WERI-Rb-1 (cell line): ENCODE data around the gene KCNJ14.

ENCODE experiments used
- DNase-seq: peaks from one replicate; pipeline ENCODE4 v3.0.0-alpha.2; 2020
- H3K27ac ChIP-seq: fragments of 250-450 bp; sonication (Bioruptor Pico); 2 replicates; pipeline ENCODE4 v1.5.1; 2020; ENCODE audit warnings: mild to moderate bottlenecking, moderate library complexity
- H3K27me3 ChIP-seq: fragments of 250-450 bp; sonication (Bioruptor Pico); 2 replicates; pipeline ENCODE4 v1.5.1; 2021; ENCODE audit warnings: mild to moderate bottlenecking, low read depth, moderate library complexity; ENCODE audit not compliant: insufficient read depth, severe bottlenecking
- H3K36me3 ChIP-seq: fragments of 250-450 bp; sonication (Bioruptor Pico); 2 replicates; pipeline ENCODE4 v1.5.1; 2020; ENCODE audit warnings: mild to moderate bottlenecking, moderate library complexity
- H3K4me3 ChIP-seq: 2 replicates; pipeline ENCODE4 v1.5.1; 2011; ENCODE audit warnings: low read depth, mild to moderate bottlenecking, control low read depth, low read length
- H3K9me3 ChIP-seq: fragments of 250-450 bp; sonication (Bioruptor Pico); 2 replicates; pipeline ENCODE4 v1.5.1; 2021; ENCODE audit warnings: mild to moderate bottlenecking, moderate library complexity; ENCODE audit not compliant: severe bottlenecking
- CTCF ChIP-seq: IDR thresholded peaks from 2 replicates; pipeline ENCODE4 v1.5.1; 2011; ENCODE audit warnings: low read depth, mild to moderate bottlenecking, control low read depth, inconsistent platforms, low read length

The KCNJ14 gene

GRCh38 chr19:48428670-48429069, 26.7 kb upstream of the KCNJ14 start:
- Histone ChIP-seq H3K27ac (no peak overlapping the region), H3K4me3 (no peak overlapping the region), H3K9me3 (no peaks in the 10 kb centered on the region), H3K27me3 (no peaks in the 10 kb centered on the region), H3K36me3 (no peaks in the 10 kb centered on the region; the same call in 1 of the 2 replicates)
- TF ChIP-seq CTCF, result no peak
- no peak for DNase-seq

GRCh38 chr19:48433337-48433736, 22.0 kb upstream of the KCNJ14 start:
- H3K36me3 ChIP-seq, result no peaks in the 10 kb centered on the region; the same call in 1 of the 2 replicates
- H3K27me3 ChIP-seq, result no peaks in the 10 kb centered on the region
- no peak for TF ChIP-seq CTCF
- DNase-seq, result no peak
- no peak overlapping the region for H3K4me3 ChIP-seq
- no peak overlapping the region for H3K27ac ChIP-seq
- H3K9me3 ChIP-seq, result no peaks in the 10 kb centered on the region

DNA sequence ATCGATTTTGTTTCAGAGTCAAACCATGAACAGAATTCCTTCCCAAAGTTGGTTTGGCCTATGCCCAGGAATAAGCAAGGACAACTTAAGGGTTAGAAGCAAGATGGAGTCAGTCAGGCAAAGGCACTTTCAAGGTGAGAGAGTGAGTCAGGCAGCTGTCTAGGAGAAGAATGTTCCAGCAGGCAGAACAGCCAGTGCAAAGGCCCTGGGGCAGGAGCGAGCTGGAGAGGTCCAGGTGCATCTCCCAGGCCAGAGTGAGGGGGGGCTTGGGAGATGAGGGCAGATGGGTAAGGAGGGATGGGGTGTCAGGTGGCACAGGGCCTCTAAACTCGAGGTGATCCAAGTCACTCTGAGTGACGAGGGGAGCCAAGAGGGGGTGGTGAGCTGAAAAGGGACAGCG, 18.8 kb upstream of the KCNJ14 start:
- no peaks in the 10 kb centered on the region; the same call in 1 of the 2 replicates for H3K36me3 ChIP-seq
- H3K9me3 ChIP-seq, result no peaks in the 10 kb centered on the region
- no peak overlapping the region for H3K4me3 ChIP-seq
- DNase-seq, result no peak
- no peak overlapping the region for H3K27ac ChIP-seq
- no peaks in the 10 kb centered on the region for H3K27me3 ChIP-seq
- TF ChIP-seq CTCF, result no peak

GRCh38 chr19:48441360-48442050, 13.9 kb upstream of the KCNJ14 start:
- Histone ChIP-seq H3K36me3 (peaks cover 5% of the 10 kb centered on the region; the same call in 1 of the 2 replicates), H3K27ac (no peak overlapping the region), H3K4me3 (no peak overlapping the region), H3K9me3 (no peaks in the 10 kb centered on the region), H3K27me3 (no peaks in the 10 kb centered on the region)
- no peak for TF ChIP-seq CTCF
- no peak for DNase-seq

GRCh38 chr19:48442116-48443035, 13.0 kb upstream of the KCNJ14 start:
- no peak for TF ChIP-seq CTCF

More at GRCh38 chr19:48442116-48443035, 13.0 kb upstream of the KCNJ14 start:
- no peak overlapping the region for H3K27ac ChIP-seq
- H3K9me3 ChIP-seq, result no peaks in the 10 kb centered on the region
- DNase-seq, result no peak
- H3K4me3 ChIP-seq, result no peak overlapping the region
- peaks cover 8% of the 10 kb centered on the region for H3K36me3 ChIP-seq
- no peaks in the 10 kb centered on the region for H3K27me3 ChIP-seq
